VCaP (cell line): ENCODE measurements around the gene NSUN2.

Experiments used
- H3K27ac ChIP-seq: fragments of 450-650 bp; 2 replicates; pipeline ENCODE4 v1.5.1; 2017
- CTCF ChIP-seq: fragments of 450-650 bp; conservative IDR thresholded peaks from 2 replicates; pipeline ENCODE4 v1.5.1; 2017; ENCODE audit warnings: mild to moderate bottlenecking, moderate library complexity

NSUN2 gene

GRCh38 chr5:6596388-6596787 lies 36.5 kb downstream of the NSUN2 start:
- TF ChIP-seq CTCF, result no peak
- H3K27ac ChIP-seq, result no peak overlapping the region

- H3K27ac ChIP-seq, result no peak overlapping the region
- no peak for TF ChIP-seq CTCF
Measured at GRCh38 chr5:6595405-6595804, 37.4 kb downstream of the NSUN2 start.

- H3K27ac ChIP-seq, result no peak overlapping the region
Measured at GRCh38 chr5:6594066-6594465, 38.8 kb downstream of the NSUN2 start.

GRCh38 chr5:6593148-6594016 lies 39.5 kb downstream of the NSUN2 start:
- TF ChIP-seq CTCF, result no peak
- no peak overlapping the region for H3K27ac ChIP-seq

More at GRCh38 chr5:6594066-6594465, 38.8 kb downstream of the NSUN2 start:
- no peak for TF ChIP-seq CTCF

GRCh38 chr5:6592601-6593000 lies 40.2 kb downstream of the NSUN2 start:
- H3K27ac ChIP-seq, result no peak overlapping the region
- TF ChIP-seq CTCF, result no peak

GRCh38 chr5:6591671-6592288 lies 41.1 kb downstream of the NSUN2 start:
- TF ChIP-seq CTCF, result no peak
- H3K27ac ChIP-seq, result peak overlapping the region; percentile 55

GRCh38 chr5:6590581-6590980 lies 42.3 kb downstream of the NSUN2 start:
- H3K27ac ChIP-seq, result peak overlapping the region; percentile 55
- TF ChIP-seq CTCF, result no peak
